Sigmoid colon (tissue), 4 donors: Measurements from ENCODE around the gene EIF2A.

Experiments used
- CTCF ChIP-seq, 4 experiments: fragments of 450-650 bp in 3 of 4; fragments of 200-600 bp in 1 of 4; IDR thresholded peaks; one replicate each; pipeline ENCODE4 v1.5.1; 2016 to 2019; ENCODE audit warnings: antibody characterized with exemption in 4 of 4, mild to moderate bottlenecking in 3 of 4, moderate library complexity in 2 of 4
- POLR2A ChIP-seq, 2 donors: fragments of 450-650 bp; IDR thresholded peaks; one replicate each; pipeline ENCODE4 v1.6.1; 2016; ENCODE audit warnings: antibody characterized with exemption in 2 of 2, mild to moderate bottlenecking in 2 of 2, moderate library complexity in 2 of 2
- POLR2AphosphoS5 ChIP-seq, 4 donors: sonication (generic); formaldehyde crosslinking; IDR thresholded peaks; one replicate each; pipeline ENCODE4 v1.6.1; 2017; ENCODE audit warnings: antibody characterized with exemption in 4 of 4

- TF ChIP-seq CTCF (IDR thresholded peaks at IDR 0.05) = no peak
- TF ChIP-seq POLR2A (IDR thresholded peaks at IDR 0.05) = no peak
- no peak for TF ChIP-seq POLR2AphosphoS5 (IDR thresholded peaks at IDR 0.05)
Observed at GRCh38 chr3:150544726-150545125, 1.9 kb upstream of the EIF2A start.
